Astrocyte of the spinal cord (primary cell): Measurements from ENCODE around the gene MAPRE3.

Source experiments
- DNase-seq: peaks from one replicate; pipeline ENCODE4 v3.0.0; 2011; ENCODE audit warnings: low read depth, low spot score
- H3K4me3 ChIP-seq: 2 replicates; pipeline ENCODE4 v1.5.1; 2011; ENCODE audit warnings: low read depth, mild to moderate bottlenecking, low read length, moderate library complexity
- in situ Hi-C: cut with HindIII; loops from 2 replicates; pipeline ENCODE4 v1.10.0; 2017; ENCODE audit warnings: low sequenced_read_pairs
- TF ChIP-seq, protein P1 (sequence below): IDR thresholded peaks from 2 replicates; pipeline ENCODE4 v1.5.1; 2012; ENCODE audit warnings: low read depth, mild to moderate bottlenecking, low read length, inconsistent platforms

Gene MAPRE3

DNA sequence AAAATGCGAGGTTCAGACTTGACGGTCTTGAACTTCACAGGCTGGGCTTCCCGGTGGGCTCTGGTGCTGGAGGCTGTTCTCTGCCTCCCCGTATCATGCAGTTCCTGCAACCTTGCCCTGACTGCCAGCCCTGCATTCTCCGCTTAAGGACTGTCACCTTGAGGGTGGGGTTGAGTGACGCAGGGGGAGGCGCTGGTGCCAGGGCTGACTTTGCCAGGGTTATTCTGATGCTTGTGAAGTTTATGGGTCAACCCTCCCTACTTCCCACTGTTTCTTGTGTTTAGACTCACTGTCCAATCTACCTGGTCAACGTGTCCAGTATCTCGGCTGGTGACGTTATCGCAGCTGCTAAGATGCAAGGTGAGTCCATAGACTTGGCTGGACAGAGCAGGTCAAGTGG lies 37.5 kb upstream of the MAPRE3 start:
- TF ChIP-seq, protein P1, sequence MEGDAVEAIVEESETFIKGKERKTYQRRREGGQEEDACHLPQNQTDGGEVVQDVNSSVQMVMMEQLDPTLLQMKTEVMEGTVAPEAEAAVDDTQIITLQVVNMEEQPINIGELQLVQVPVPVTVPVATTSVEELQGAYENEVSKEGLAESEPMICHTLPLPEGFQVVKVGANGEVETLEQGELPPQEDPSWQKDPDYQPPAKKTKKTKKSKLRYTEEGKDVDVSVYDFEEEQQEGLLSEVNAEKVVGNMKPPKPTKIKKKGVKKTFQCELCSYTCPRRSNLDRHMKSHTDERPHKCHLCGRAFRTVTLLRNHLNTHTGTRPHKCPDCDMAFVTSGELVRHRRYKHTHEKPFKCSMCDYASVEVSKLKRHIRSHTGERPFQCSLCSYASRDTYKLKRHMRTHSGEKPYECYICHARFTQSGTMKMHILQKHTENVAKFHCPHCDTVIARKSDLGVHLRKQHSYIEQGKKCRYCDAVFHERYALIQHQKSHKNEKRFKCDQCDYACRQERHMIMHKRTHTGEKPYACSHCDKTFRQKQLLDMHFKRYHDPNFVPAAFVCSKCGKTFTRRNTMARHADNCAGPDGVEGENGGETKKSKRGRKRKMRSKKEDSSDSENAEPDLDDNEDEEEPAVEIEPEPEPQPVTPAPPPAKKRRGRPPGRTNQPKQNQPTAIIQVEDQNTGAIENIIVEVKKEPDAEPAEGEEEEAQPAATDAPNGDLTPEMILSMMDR, result no peak
- no peak for DNase-seq
- H3K4me3 ChIP-seq, result no peak overlapping the region
- in situ Hi-C loops, result no loop called here

DNA sequence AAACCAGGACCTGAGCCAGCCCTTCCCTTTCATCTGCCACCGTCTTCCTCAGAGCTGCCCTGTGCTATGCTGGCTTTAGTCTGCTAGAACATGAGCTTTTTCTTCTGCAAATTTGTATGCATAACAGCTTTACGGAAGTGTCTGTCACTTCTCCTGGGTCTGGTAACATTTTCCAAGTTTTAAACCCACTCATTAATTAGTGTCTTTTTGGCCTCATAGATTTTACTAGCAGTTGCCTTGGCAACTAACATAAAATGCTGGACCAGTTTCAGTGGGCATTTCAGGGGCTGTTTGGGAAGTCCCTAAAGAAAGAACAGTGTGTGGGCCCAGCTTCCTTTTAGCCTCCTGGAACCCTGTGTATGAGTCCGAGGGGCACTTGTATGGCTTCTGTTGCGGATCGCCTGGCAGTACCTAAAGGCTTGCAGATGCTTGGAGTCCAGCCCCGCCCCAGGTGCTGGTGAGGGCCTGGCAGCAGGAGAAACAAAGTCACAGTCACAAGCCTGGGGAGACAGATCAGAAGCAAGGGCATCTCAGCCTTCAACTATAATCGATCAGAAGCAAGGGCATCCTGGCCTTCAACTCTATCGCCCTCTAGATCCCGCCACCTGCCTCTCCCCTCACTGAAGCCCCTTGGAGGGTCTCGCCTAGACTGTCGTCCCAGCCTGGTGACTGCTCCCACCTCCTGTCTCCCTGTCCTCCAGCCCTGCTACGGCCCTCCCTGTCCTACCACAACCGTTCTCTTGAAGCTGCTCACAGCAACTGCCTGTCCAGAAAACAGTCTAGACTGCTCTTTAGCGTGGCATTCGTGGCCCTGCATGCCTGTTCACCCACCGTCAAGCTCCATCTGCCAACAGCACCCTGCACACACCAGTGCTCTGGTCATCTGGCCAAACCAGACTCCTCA lies 36.8 kb upstream of the MAPRE3 start:
- no peak overlapping the region for H3K4me3 ChIP-seq
- TF ChIP-seq, protein P1, result no peak
- in situ Hi-C loops, result no loop called here
- no peak for DNase-seq

- H3K4me3 ChIP-seq, result no peak overlapping the region
- TF ChIP-seq, protein P1, result no peak
- in situ Hi-C loops, result no loop called here
- no peak for DNase-seq
Measured at GRCh38 chr2:26934335-26934724, 36.1 kb upstream of the MAPRE3 start.

DNA sequence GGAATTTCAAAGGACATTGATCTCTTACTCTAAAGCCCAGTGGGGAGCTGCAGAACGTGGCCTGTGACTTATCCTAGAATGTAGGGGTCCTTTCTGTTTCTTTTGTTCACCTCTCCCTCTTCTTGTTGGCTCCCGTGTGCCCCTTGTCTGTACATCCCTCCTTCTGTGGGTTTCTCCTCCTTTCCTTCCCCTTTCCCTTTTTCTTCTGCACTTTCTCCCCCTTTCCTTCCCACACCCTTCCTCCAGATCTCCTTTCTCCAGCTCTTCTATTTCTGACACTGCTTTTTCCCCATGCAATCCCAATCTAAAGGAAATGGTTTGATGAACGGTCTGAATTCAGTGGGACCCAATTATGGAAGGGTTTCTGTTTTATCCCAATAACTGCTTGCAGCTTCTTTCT lies 35.5 kb upstream of the MAPRE3 start:
- in situ Hi-C loops, result no loop called here
- TF ChIP-seq, protein P1, result no peak
- H3K4me3 ChIP-seq, result no peak overlapping the region
- no peak for DNase-seq

GRCh38 chr2:26936855-26937254 lies 33.6 kb upstream of the MAPRE3 start:
- TF ChIP-seq, protein P1, result no peak
- no peak for DNase-seq
- H3K4me3 ChIP-seq, result no peak overlapping the region
- in situ Hi-C loops, result no loop called here

- H3K4me3 ChIP-seq, result no peak overlapping the region
- TF ChIP-seq, protein P1, result no peak
- in situ Hi-C loops, result no loop called here
- no peak for DNase-seq
Measured at GRCh38 chr2:26938399-26939118, 31.9 kb upstream of the MAPRE3 start.
